Activated T-cell treated with anti-CD3 and anti-CD28 coated beads for 1 hour (primary cell): ENCODE data around the gene RNU7-1.

Experiments
- DNase-seq: peaks from one replicate; pipeline ENCODE4 v3.0.0-alpha.2; 2020; ENCODE audit warnings: low read depth

Gene RNU7-1

DNA sequence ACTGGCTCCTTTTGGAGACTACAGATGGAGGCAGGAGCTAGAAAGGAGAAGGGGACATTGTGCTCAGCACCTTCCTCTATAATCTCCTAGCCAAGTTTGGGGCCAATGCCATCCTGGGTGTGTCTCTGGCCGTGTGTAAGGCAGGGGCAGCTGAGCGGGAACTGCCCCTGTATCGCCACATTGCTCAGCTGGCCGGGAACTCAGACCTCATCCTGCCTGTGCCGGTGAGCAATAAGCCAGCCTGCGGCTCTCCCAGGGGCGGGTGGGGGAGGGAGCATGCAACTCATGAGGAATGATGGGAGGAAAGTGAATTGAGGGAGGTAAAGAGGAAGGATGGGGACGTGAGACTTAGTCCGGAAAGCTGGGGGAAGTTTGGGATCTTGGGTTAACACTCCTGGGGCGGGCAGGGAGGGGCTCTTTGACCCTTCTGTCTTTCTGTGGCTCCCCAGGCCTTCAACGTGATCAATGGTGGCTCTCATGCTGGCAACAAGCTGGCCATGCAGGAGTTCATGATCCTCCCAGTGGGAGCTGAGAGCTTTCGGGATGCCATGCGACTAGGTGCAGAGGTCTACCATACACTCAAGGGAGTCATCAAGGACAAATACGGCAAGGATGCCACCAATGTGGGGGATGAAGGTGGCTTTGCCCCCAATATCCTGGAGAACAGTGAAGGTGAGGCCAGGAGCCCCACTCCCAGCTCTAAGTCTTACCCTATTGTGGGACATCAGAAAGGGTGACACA is 26.0 kb upstream of the RNU7-1 start:
- DNase-seq = no peak

GRCh38 chr12:6919588-6919987 is 24.0 kb upstream of the RNU7-1 start:
- DNase-seq = no peak

DNA sequence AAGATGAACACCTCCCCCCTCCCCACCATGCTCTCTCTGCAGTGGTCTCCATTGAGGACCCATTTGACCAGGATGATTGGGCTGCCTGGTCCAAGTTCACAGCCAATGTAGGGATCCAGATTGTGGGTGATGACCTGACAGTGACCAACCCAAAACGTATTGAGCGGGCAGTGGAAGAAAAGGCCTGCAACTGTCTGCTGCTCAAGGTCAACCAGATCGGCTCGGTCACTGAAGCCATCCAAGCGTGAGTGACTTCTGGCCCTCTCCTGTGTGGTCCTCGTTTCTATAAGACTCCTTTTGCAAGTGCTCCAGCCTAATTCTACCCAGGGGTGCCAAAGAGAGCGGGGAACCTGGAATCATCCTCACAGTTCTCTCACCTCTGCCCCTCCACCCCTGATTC is 22.1 kb upstream of the RNU7-1 start:
- DNase-seq = no peak

- no peak for DNase-seq
Observed at GRCh38 chr12:6921996-6922946, 21.3 kb upstream of the RNU7-1 start.

- no peak for DNase-seq
Observed at GRCh38 chr12:6923003-6923732, 20.4 kb upstream of the RNU7-1 start.

DNA sequence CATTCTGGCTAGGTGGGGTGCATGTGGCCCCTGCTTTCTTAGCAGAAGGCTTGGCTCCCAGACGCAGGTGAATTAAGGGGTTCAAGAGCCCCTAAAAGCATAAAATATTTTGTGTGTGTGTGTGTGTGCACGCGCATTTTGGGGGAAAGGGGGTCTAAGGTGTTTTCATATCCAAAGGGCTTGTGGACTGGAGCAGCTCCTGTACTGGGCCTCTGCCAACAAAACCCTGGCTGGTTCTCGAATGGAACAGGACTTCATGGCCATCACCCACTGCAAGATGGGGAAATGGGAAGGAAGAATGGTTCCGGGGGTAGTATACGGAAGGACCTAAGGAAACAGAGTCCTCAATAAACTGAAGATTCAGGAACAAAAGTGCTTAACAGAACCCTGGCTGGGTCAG is 19.8 kb upstream of the RNU7-1 start:
- DNase-seq = no peak

- no peak for DNase-seq
Observed at GRCh38 chr12:6925239-6925539, 18.4 kb upstream of the RNU7-1 start.

DNA sequence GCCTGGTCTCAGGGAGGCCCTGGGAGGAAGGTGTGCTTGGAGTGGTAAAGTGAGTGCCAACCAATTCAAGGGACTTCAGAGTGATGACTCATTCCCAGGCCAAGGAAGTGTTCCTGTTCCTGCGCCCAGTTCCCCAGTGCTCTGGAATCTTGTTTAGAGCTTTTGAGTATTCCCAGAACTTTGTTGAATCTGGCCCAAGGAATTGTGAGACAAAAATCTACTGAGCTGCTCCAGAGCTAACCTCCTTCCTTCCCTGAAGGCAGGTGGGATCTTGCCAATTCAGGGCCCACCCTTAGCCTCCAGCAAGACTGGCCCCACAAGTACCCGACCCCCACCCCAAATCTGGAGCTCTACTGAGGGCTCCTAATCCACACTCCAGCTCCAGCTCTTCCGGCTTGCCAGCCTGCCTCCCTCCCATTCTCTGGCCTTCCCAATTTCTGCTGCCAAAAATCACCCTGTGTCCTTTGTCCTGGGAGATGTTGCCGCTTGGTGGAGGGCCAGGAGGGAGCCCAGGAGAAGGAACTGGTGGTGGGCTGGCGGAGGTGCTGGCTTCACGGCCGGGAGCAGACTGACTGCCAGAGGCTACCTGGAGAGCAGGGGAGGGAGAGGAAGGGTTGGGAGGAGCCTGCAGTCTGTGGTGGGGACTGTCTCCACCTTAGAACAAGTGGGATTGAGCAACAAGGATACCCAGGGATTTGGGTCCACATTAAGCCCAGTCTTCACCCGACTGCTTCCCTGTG is 17.9 kb upstream of the RNU7-1 start:
- DNase-seq = no peak

GRCh38 chr12:6927379-6928021 is 16.1 kb upstream of the RNU7-1 start, which contains the start of gene ATN1:
Gene ATN1 (plus strand): TSS chr12:6927959. CDS start chr12:6934002, 6,043 bp downstream.
- no peak for DNase-seq

DNA sequence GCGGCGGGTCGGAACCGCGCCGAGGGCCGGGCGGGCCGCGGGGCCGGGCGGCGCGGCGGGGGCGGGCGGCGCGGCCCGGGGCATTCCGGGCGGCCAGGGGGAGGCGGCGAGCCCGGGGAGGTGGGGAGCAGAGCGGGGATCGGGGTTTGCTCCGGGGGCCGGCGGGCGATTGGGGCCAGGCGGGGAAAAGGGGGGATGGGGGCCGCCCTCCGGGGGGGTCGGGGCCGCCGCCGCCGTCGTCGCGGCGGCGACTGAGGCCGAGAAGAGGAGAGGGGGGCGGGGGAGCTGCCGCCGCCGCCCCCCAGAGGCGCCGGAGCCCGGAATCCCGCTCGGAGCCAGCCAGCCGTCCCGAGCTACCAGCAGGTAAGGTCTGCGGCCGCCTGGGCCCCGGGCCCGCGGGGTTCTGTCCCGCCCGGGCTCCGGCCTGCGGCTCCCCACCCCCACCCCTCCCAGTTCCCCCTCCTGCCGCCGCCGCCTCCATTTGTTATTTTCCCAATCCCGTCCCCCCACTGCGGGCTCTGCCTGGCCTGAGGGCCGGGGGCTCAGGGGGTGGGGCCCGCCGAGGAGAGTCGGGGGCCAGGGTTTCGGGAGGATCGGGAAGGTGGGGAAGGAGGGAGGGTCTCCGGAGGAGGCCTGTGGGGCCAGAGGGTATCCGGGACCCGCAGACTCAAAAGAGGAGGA is 15.5 kb upstream of the RNU7-1 start:
- no peak for DNase-seq

DNA sequence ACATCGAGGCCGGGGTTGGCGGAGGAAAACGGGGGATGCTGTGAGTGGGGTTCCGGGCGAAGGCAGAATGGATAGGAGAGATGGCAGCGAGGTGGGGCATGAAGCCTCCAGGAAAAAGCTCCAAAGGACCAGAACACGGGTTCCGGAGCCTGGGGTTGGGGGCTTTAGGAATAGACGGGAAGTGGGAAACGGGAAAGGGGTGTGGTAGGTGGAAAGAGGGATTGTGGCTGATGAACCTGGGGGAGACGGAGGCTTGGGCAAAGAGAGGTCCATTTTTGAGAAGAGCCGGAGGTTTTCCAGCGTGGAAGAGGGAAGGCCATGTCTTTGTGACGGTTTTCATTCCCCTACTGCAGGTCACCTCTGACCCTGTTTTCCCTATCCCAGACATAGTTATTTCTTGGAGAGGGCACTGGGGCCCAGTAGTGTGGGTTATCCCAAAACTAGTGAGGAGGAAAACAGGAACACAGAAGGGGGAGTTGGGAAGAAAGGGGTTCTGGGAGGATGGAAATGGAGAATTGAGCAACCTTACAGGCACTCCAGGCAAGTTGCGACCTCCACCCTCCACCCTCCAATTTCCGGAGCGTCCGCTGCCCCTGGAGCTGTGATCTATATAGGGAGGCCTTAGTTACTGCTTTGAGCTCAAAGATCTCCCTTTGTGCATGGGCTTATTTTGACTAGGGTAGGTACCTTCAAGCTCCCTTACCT is 14.8 kb upstream of the RNU7-1 start:
- no peak for DNase-seq

GRCh38 chr12:6929466-6930452 is 13.9 kb upstream of the RNU7-1 start:
- DNase-seq = no peak

DNA sequence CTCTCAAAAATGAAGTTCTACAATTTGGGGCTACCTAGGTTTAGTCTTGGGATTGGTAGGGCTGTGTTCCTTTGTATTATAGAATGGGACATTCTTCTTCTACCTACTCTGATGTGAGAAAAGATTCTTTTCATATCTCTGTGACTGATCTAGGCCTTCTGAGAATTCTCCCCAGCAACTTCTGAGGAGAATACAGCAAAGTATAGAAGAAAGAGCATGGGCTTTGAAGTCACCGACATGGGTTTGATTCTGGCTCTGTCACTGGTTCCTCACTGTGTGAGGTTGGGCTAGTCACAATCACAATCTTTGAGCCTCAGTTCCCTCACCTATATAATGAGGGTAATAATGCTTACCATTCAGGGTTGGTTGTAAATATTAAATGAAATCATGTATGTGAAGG is 10.8 kb upstream of the RNU7-1 start:
- DNase-seq = no peak

GRCh38 chr12:6934110-6934509 is 9.5 kb upstream of the RNU7-1 start:
- no peak for DNase-seq

DNA sequence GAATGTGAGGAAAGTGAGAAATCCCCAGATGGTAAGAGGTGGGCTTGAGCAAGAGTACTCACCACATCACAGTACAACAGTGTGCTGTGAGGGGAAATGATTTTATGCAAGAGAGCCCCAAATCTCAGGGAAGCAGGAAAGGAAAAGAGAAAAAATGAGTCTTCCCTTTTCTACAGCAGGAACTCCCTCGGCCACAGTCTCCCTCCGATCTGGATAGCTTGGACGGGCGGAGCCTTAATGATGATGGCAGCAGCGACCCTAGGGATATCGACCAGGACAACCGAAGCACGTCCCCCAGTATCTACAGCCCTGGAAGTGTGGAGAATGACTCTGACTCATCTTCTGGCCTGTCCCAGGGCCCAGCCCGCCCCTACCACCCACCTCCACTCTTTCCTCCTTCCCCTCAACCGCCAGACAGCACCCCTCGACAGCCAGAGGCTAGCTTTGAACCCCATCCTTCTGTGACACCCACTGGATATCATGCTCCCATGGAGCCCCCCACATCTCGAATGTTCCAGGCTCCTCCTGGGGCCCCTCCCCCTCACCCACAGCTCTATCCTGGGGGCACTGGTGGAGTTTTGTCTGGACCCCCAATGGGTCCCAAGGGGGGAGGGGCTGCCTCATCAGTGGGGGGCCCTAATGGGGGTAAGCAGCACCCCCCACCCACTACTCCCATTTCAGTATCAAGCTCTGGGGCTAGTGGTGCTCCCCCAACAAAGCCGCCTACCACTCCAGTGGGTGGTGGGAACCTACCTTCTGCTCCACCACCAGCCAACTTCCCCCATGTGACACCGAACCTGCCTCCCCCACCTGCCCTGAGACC is 8.0 kb upstream of the RNU7-1 start:
- DNase-seq = no peak

DNA sequence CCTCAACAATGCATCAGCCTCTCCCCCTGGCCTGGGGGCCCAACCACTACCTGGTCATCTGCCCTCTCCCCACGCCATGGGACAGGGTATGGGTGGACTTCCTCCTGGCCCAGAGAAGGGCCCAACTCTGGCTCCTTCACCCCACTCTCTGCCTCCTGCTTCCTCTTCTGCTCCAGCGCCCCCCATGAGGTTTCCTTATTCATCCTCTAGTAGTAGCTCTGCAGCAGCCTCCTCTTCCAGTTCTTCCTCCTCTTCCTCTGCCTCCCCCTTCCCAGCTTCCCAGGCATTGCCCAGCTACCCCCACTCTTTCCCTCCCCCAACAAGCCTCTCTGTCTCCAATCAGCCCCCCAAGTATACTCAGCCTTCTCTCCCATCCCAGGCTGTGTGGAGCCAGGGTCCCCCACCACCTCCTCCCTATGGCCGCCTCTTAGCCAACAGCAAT is 7.4 kb upstream of the RNU7-1 start:
- DNase-seq = no peak

DNA sequence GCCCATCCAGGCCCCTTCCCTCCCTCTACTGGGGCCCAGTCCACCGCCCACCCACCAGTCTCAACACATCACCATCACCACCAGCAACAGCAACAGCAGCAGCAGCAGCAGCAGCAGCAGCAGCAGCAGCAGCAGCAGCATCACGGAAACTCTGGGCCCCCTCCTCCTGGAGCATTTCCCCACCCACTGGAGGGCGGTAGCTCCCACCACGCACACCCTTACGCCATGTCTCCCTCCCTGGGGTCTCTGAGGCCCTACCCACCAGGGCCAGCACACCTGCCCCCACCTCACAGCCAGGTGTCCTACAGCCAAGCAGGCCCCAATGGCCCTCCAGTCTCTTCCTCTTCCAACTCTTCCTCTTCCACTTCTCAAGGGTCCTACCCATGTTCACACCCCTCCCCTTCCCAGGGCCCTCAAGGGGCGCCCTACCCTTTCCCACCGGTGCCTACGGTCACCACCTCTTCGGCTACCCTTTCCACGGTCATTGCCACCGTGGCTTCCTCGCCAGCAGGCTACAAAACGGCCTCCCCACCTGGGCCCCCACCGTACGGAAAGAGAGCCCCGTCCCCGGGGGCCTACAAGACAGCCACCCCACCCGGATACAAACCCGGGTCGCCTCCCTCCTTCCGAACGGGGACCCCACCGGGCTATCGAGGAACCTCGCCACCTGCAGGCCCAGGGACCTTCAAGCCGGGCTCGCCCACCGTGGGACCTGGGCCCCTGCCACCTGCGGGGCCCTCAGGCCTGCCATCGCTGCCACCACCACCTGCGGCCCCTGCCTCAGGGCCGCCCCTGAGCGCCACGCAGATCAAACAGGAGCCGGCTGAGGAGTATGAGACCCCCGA is 6.8 kb upstream of the RNU7-1 start:
- DNase-seq = no peak
